GM12891 (cell line): ENCODE data around the gene SPTBN5.

Experiments
- DNase-seq: peaks from one replicate; pipeline ENCODE4 v3.0.0; 2011; ENCODE audit warnings: low spot score; ENCODE audit not compliant: insufficient read length
- FAIRE-seq: peaks from 2 replicates; lab custom pipeline; 2011; peaks lifted over from hg19 to GRCh38; lab: Jason Lieb, UNC
- PAX5 ChIP-seq: IDR thresholded peaks from 2 replicates; pipeline ENCODE4 v1.6.1; 2011; ENCODE audit warnings: low read length, moderate library complexity, mild to moderate bottlenecking; ENCODE audit not compliant: insufficient read depth, severe bottlenecking
- POLR2A ChIP-seq: IDR thresholded peaks from 2 replicates; pipeline ENCODE4 v1.6.1; 2011; ENCODE audit warnings: low read depth, low read length, control low read depth
- POLR2AphosphoS5 ChIP-seq: IDR thresholded peaks from 2 replicates; pipeline ENCODE4 v1.6.1; 2011; ENCODE audit warnings: low read depth, low read length, control low read depth
- POU2F2 ChIP-seq: IDR thresholded peaks from 2 replicates; pipeline ENCODE4 v1.6.1; 2011; ENCODE audit warnings: low read depth, mild to moderate bottlenecking, control low read depth, low read length, moderate library complexity
- SPI1 ChIP-seq: IDR thresholded peaks from 2 replicates; pipeline ENCODE4 v1.6.1; 2011; ENCODE audit warnings: low read depth, low read length, control low read depth
- TAF1 ChIP-seq: IDR thresholded peaks from 2 replicates; pipeline ENCODE4 v1.6.1; 2011; ENCODE audit warnings: low read depth, low read length, control low read depth

SPTBN5 gene

DNA sequence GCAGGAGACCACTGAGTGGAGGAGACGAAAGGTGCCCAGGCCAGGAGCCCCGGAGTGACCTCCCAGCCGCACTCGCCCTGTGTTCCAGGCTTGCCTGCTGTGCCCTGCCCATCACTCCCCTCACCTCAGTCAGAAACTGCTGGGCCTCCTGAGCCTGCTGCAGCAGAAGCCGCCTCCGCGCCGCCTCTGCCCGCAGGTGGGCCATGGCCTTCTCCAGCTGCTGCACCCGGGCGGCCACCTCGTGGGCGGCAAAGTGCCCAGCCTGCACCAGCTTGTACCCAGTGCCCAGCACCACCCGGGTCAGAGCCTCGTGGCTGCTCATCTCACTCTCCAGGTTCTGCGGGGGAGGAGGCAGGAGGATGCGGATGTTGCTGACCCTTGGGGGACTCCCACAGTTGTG lies 37.6 kb downstream of the SPTBN5 start:
- TF ChIP-seq PAX5, result no peak
- TF ChIP-seq POU2F2, result no peak
- no peak for TF ChIP-seq POLR2A
- no peak for TF ChIP-seq TAF1
- TF ChIP-seq POLR2AphosphoS5, result no peak
- no peak for TF ChIP-seq SPI1
- DNase-seq (no peak), FAIRE-seq (no peak)

DNA sequence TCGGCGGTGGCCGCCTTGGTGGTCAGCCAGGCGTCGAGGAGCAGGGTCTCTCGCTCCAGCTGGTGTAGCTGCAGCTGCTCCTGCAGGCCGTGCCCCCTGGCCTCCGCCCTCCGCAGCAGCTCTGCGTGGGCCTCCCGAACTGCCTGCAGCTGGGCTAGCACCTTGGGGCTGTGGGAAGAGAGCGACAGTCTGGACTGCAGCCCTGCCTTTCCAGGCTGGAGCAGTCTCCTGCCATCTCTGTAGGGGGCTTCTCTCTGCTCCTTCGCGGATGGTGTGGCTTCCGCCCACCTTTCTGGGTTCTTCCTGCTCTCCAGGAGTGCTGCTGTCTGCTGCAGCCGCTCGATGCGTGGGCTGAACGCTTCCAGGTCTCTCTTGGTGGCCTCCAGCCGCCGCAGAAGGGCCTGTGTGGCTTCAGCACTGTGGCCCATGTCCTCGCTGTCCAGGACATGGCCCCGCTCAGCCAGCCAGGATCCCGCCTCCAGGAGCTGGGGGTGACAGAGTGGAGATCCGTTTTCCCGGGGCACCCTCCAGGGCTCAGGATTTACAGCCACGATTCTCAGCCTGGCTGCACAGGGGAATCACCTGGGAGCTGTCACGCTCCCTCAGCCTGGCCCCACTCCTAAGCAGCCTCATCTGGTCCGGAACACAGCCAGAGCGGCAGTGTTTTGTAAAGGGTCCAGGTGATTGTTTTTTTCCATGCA lies 38.4 kb downstream of the SPTBN5 start:
- DNase-seq (no peak), FAIRE-seq (no peak)
- TF ChIP-seq SPI1 (no peak), TAF1 (no peak), POLR2AphosphoS5 (no peak), POU2F2 (no peak)

- FAIRE-seq (no peak), DNase-seq (no peak)
- TF ChIP-seq PAX5 (no peak), TAF1 (no peak), POU2F2 (no peak), SPI1 (no peak), POLR2AphosphoS5 (no peak), POLR2A (no peak)
Measured at GRCh38 chr15:41854443-41854842, 39.4 kb downstream of the SPTBN5 start.

DNA sequence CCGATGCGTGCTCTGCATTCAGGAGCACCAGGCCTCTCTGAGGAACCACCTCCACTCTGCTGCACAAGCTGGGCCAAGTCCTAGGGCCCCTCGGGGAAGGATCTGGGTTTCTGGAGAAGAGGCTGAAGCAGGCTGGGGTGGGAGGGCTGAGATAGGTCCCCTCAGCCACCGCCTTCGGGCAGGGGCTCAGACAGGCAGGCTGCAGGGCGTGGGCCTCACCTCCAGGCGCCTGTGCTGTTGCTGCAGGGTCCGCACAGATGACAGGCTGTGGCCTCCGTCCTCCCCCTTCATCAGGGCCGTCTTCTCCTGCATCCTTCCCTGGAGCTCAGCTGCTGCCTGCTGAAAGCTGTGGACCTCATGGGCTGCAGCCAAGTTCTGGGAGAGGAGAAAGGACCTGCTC lies 40.0 kb downstream of the SPTBN5 start:
- no peak for FAIRE-seq
- no peak for TF ChIP-seq TAF1
- no peak for TF ChIP-seq SPI1
- TF ChIP-seq POLR2A, result no peak
- TF ChIP-seq POLR2AphosphoS5, result no peak
- no peak for TF ChIP-seq POU2F2
- TF ChIP-seq PAX5, result no peak

GRCh38 chr15:41852736-41853590 lies 40.9 kb downstream of the SPTBN5 start:
- DNase-seq (no peak), FAIRE-seq (no peak)
- TF ChIP-seq TAF1 (no peak), PAX5 (no peak)

More for the DNA sequence above, 40.0 kb downstream of the SPTBN5 start:
- no peak for DNase-seq

GRCh38 chr15:41851755-41852370 lies 42.0 kb downstream of the SPTBN5 start:
- DNase-seq (no peak), FAIRE-seq (no peak)

DNA sequence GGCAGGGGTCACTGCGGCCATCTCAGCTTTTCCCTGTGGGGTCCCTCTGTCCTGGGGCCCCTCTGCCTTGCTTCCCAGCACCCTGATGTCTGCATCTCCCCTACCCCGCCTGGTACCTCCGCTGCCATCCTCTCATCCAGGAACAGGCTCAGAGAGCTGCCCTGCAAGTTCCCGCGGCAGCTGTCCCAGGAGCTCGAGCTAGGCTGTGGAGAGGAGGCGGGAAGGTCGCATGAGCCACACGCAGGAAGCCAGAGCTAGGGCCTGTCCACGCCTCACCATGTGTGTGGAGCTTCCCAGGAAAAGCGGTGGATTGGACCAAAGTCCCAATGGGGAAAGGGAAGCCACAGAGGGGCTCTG lies 42.7 kb downstream of the SPTBN5 start:
- FAIRE-seq, result no peak
- DNase-seq, result no peak
- no peak for TF ChIP-seq POLR2AphosphoS5
- TF ChIP-seq POU2F2, result no peak
- no peak for TF ChIP-seq TAF1
- no peak for TF ChIP-seq POLR2A
- TF ChIP-seq PAX5, result no peak
- no peak for TF ChIP-seq SPI1

More at GRCh38 chr15:41851755-41852370, 42.0 kb downstream of the SPTBN5 start:
- no peak for TF ChIP-seq TAF1
- TF ChIP-seq SPI1, result no peak
- no peak for TF ChIP-seq POLR2A
- TF ChIP-seq POU2F2, result no peak
- TF ChIP-seq POLR2AphosphoS5, result no peak
- TF ChIP-seq PAX5, result no peak

GRCh38 chr15:41850482-41851166 lies 43.2 kb downstream of the SPTBN5 start:
- DNase-seq (no peak), FAIRE-seq (no peak)
- TF ChIP-seq SPI1 (no peak), POU2F2 (no peak)

DNA sequence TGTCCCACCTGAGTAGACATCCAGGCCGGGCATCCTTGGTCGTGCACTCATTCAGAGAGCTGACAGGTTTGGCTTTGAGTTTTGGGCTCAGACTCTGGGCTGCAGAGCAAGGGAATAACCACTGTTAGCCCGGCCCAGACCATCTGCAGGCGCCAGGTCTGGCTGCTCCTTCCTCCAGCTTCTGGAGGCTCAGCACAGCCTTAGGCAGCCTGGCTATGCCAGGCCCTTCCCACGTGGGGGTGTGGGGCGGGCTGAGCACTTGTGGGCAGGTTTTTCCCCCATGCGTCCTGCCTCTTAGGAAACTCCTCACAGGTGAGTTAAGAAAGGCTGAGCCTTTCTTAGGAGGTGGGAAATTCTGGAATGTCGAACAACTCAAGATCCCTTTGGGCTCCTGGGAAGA lies 44.0 kb downstream of the SPTBN5 start:
- DNase-seq (no peak), FAIRE-seq (no peak)
- TF ChIP-seq TAF1 (no peak), PAX5 (no peak), POU2F2 (no peak), POLR2A (no peak), SPI1 (no peak), POLR2AphosphoS5 (no peak)
